CD14-positive monocyte (primary cell): ENCODE results near the gene CHST12. TPM values are rescaled to one million over a fixed set of nuclear protein-coding genes. Genes with fewer than 3 reads are reported as not detected.

Experiments
- DNase-seq, 3 donors: peaks; one replicate each; pipeline ENCODE4 v3.0.0-alpha.2; 2011 to 2022
- H2AFZ ChIP-seq: 2 replicates; pipeline ENCODE4 v1.6.0; 2012; ENCODE audit warnings: mild to moderate bottlenecking, low read depth, low read length, inconsistent platforms; ENCODE audit not compliant: insufficient read depth, poor library complexity, severe bottlenecking
- H3K27ac ChIP-seq, 2 donors: 1 replicate in 1 of 2; 2 replicates in 1 of 2; pipeline ENCODE4 v1.5.1; 2012 to 2013; ENCODE audit warnings: low read length in 2 of 2, control low read depth in 1 of 2, inconsistent platforms in 1 of 2, low read depth in 1 of 2, mild to moderate bottlenecking in 1 of 2
- H3K27me3 ChIP-seq, 2 donors: one replicate each; pipeline versions ENCODE4 v1.6.0 to v1.6.1; 2011 to 2013; ENCODE audit warnings: low read length in 2 of 2; ENCODE audit not compliant: control insufficient read depth in 2 of 2, insufficient read depth in 2 of 2
- H3K36me3 ChIP-seq, 2 donors: replicated peaks in 1 of 2; 1 replicate in 1 of 2; 2 replicates in 1 of 2; pipeline versions ENCODE4 v1.5.1 to v1.6.1; 2012 to 2013; ENCODE audit warnings: low read length in 2 of 2, control low read depth in 1 of 2, inconsistent platforms in 1 of 2, mild to moderate bottlenecking in 1 of 2; ENCODE audit not compliant: insufficient read depth in 2 of 2, control insufficient read depth in 1 of 2
- H3K4me1 ChIP-seq, 2 donors: 1 replicate in 1 of 2; 2 replicates in 1 of 2; pipeline versions ENCODE4 v1.5.1 to v1.6.1; 2012 to 2013; ENCODE audit warnings: low read length in 2 of 2, control low read depth in 1 of 2, inconsistent platforms in 1 of 2, mild to moderate bottlenecking in 1 of 2, moderate library complexity in 1 of 2; ENCODE audit not compliant: insufficient read depth in 2 of 2, control insufficient read depth in 1 of 2
- H3K4me2 ChIP-seq: replicated peaks from 2 replicates; pipeline ENCODE3; 2012; ENCODE audit warnings: low read length, moderate library complexity, mild to moderate bottlenecking; ENCODE audit not compliant: poor library complexity, severe bottlenecking; ENCODE audit errors: extremely low read depth
- H3K4me3 ChIP-seq, 3 experiments: fragments of 200-600 bp in 1 of 3; sonication (generic) in 1 of 3; replicated peaks in 1 of 3; 1 replicate in 2 of 3; 2 replicates in 1 of 3; pipeline ENCODE4 v1.5.1; 2011 to 2013; ENCODE audit warnings: low read length in 3 of 3, mild to moderate bottlenecking in 3 of 3, control low read depth in 2 of 3, low read depth in 2 of 3, inconsistent platforms in 1 of 3, moderate library complexity in 1 of 3
- H3K79me2 ChIP-seq: 2 replicates; pipeline ENCODE4 v1.6.0; 2012; ENCODE audit warnings: mild to moderate bottlenecking, control low read depth, inconsistent platforms, low read length, moderate library complexity; ENCODE audit not compliant: insufficient read depth
- H3K9ac ChIP-seq: 2 replicates; pipeline ENCODE4 v1.6.0; 2017; ENCODE audit warnings: low read length, mild to moderate bottlenecking; ENCODE audit not compliant: insufficient read depth, poor library complexity, severe bottlenecking
- H3K9me3 ChIP-seq, 2 donors: replicated peaks in 1 of 2; 1 replicate in 1 of 2; 2 replicates in 1 of 2; pipeline versions ENCODE4 v1.5.1 to v1.6.1; 2012 to 2013; ENCODE audit warnings: low read length in 2 of 2, control low read depth in 1 of 2; ENCODE audit not compliant: control insufficient read depth in 1 of 2, insufficient read depth in 1 of 2
- H4K20me1 ChIP-seq: 2 replicates; pipeline ENCODE4 v1.6.0; 2012; ENCODE audit warnings: mild to moderate bottlenecking, low read length, control low read depth, moderate library complexity; ENCODE audit not compliant: insufficient read depth
- H3K27ac Mint-ChIP-seq, 7 donors: one replicate each; pipeline ENCODE4 v1.8.0; 2020; ENCODE audit warnings: mild to moderate bottlenecking in 7 of 7, mixed read lengths in 7 of 7, moderate library complexity in 6 of 7, inconsistent platforms in 2 of 7
- H3K27me3 Mint-ChIP-seq, 3 donors: one replicate each; pipeline ENCODE4 v1.8.0; 2021 to 2022; ENCODE audit warnings: low read depth in 3 of 3, mild to moderate bottlenecking in 3 of 3, mixed read lengths in 3 of 3, moderate library complexity in 3 of 3, inconsistent platforms in 1 of 3
- H3K36me3 Mint-ChIP-seq, 2 donors: one replicate each; pipeline ENCODE4 v1.8.0; 2020; ENCODE audit warnings: mixed read lengths in 2 of 2, inconsistent platforms in 1 of 2, mild to moderate bottlenecking in 1 of 2
- H3K4me1 Mint-ChIP-seq: one replicate; pipeline ENCODE4 v1.8.0; 2020; ENCODE audit warnings: mild to moderate bottlenecking, mixed read lengths
- H3K4me3 Mint-ChIP-seq, 2 donors: one replicate each; pipeline ENCODE4 v1.8.0; 2020; ENCODE audit warnings: mild to moderate bottlenecking in 2 of 2, mixed read lengths in 2 of 2, moderate library complexity in 1 of 2
- H3K9me3 Mint-ChIP-seq, 7 donors: one replicate each; pipeline ENCODE4 v1.8.0; 2020 to 2022; ENCODE audit warnings: mixed read lengths in 7 of 7, mild to moderate bottlenecking in 6 of 7, moderate library complexity in 6 of 7, inconsistent platforms in 2 of 7
- WGBS: methylation state at CpG from one replicate; pipeline ENCODE4 v1.1.5; 2013; ENCODE audit warnings: missing lambda C conversion rate; ENCODE audit not compliant: insufficient coverage; 5-methylcytosine and 5-hydroxymethylcytosine counted together
- intact Hi-C, 2 donors: fragments of 100-400 bp; cut with micrococcal nuclease; formaldehyde crosslinking; loops; one replicate each; pipeline versions ENCODE4 v1.15.0 to v1.15.1; 2023
- polyA plus RNA-seq, 3 donors: library from polyadenylated mRNA; depleted of rRNA in 1 of 3; unstranded in 2 of 3; stranded (reverse) in 1 of 3; fragments of 300-500 nt in 2 of 3; fragments of >200 nt in 1 of 3; fragmentation: Illumina TruSeq in 2 of 3; gene quantifications; 1 replicate in 2 of 3; 2 replicates in 1 of 3; pipeline ENCODE4 v1.2.3, GENCODE V29; 2012 to 2021
- TF ChIP-seq, protein P1 (sequence below): fragments of 200-600 bp; IDR thresholded peaks from one replicate; pipeline ENCODE4 v1.8.0; 2022; ENCODE audit warnings: antibody characterized with exemption, mild to moderate bottlenecking

CHST12 gene
- polyA plus RNA-seq, 3 donors = 5.8 to 10.6 (median 7.5) TPM

DNA sequence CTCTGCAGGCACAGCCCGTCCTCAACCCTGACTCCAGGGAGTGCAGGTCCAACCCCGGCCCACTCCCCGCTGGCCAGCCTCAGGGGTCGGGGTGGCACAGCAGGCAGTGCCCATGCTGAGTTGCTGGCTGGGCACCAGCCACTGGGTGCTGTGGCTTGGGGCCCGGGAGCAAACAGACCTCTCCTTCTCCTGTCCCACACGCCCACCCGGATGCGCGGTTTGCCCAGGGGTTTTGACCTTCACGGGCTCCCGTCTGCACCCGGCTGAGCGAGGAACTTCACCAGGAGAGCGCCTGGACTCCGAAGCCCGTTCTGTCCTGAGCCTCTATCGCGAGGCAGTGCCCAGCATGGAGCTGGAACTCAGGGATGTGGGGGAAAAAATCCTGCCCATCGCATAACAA, 75.4 kb downstream of the CHST12 start:
- Mint-ChIP-seq H3K9me3 (peaks cover 11 to 17% (median 13%) of the 10 kb centered on the region in 7 donors), H3K4me3 (no peak overlapping the region), H3K36me3 (peaks cover 3 to 5% of the 10 kb centered on the region in 2 donors), H3K4me1 (peaks cover 16% of the 10 kb centered on the region), H3K27me3 (peaks cover 10 to 25% (median 14%) of the 10 kb centered on the region in 3 donors), H3K27ac (no peak overlapping the region)
- H3K9me3 ChIP-seq = peaks cover 11 to 15% of the 10 kb centered on the region in 2 donors
- DNase-seq = no peak
- H3K79me2 ChIP-seq = no peaks in the 10 kb centered on the region
- H3K9ac ChIP-seq = no peak overlapping the region
- H3K36me3 ChIP-seq = no peaks in the 10 kb centered on the region
- H3K4me3 ChIP-seq = no peak overlapping the region
- H3K4me1 ChIP-seq = peaks cover 11 to 18% of the 10 kb centered on the region in 2 donors
- intact Hi-C loops = loop anchor here (5.0 to 10.0 kb wide), 3 partner anchors 44 to 86 kb away; partner anchors contain the start of genes BRAT1 (in 1 of the 2) and IQCE (in 1 of the 2)
- H3K4me2 ChIP-seq = no peak overlapping the region
- H4K20me1 ChIP-seq = no peaks in the 10 kb centered on the region
- H2AFZ ChIP-seq = no peak overlapping the region
- TF ChIP-seq, protein P1, sequence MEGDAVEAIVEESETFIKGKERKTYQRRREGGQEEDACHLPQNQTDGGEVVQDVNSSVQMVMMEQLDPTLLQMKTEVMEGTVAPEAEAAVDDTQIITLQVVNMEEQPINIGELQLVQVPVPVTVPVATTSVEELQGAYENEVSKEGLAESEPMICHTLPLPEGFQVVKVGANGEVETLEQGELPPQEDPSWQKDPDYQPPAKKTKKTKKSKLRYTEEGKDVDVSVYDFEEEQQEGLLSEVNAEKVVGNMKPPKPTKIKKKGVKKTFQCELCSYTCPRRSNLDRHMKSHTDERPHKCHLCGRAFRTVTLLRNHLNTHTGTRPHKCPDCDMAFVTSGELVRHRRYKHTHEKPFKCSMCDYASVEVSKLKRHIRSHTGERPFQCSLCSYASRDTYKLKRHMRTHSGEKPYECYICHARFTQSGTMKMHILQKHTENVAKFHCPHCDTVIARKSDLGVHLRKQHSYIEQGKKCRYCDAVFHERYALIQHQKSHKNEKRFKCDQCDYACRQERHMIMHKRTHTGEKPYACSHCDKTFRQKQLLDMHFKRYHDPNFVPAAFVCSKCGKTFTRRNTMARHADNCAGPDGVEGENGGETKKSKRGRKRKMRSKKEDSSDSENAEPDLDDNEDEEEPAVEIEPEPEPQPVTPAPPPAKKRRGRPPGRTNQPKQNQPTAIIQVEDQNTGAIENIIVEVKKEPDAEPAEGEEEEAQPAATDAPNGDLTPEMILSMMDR = no peak
- WGBS = 95% methylated on average over 17 of the region's 19 CpGs
- H3K27ac ChIP-seq = no peak overlapping the region
- H3K27me3 ChIP-seq = peaks cover 0 to 4% of the 10 kb centered on the region in 2 donors

DNA sequence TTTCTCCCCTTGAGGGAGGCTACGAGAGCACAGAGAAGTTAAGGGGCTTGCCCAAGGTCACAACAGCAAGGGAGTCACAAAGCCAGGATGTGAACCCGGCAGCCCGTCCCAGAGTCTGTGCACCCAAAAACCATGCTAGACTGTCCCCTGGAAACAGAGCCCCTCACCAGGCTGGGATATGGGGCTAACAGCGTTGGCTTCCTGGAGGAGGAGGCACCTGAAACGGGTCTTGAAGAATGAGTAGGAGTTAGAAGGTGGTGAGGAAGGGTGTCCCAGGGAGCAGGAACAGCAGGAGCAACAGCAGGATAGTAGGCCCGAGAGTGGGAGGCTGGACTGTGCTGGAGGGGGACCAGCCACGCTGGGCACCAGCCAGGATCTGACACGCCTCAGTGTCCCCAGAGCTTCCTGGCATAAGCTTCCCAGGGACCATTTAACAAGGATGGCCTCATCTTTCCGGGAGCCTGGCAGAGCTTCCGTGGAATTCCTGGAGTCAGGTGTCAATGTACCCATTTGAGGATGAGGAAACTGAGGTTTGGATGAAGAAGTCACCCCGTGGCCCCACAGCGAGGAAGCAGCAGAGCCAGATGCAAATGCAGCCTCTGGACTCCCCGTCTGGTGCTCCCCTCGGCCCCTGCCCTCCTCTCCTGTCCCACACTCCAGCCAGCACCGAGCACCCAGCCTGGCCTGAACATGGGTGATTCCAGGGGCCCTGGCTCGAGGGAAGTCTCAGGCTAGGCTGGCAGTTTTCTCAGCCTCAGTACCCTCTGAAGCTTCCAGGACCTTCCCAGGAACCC, 76.1 kb downstream of the CHST12 start:
- peaks cover 11 to 18% of the 10 kb centered on the region in 2 donors for H3K4me1 ChIP-seq
- Mint-ChIP-seq H3K9me3 (peaks cover 11 to 17% (median 13%) of the 10 kb centered on the region in 7 donors), H3K27ac (peak overlapping the region in 2 of 7 donors; percentile 20 to 46), H3K36me3 (peaks cover 3 to 5% of the 10 kb centered on the region in 2 donors), H3K4me1 (peaks cover 16% of the 10 kb centered on the region), H3K4me3 (peak overlapping the region in 1 of 2 donors; percentile 22), H3K27me3 (peaks cover 14 to 25% (median 14%) of the 10 kb centered on the region in 3 donors)
- no peak overlapping the region for H3K9ac ChIP-seq
- no peak overlapping the region for H3K27ac ChIP-seq
- TF ChIP-seq, protein P1 = no peak
- no peaks in the 10 kb centered on the region for H4K20me1 ChIP-seq
- no peaks in the 10 kb centered on the region for H3K79me2 ChIP-seq
- H3K4me3 ChIP-seq = no peak overlapping the region
- WGBS = 84% methylated on average over 16 of the region's 16 CpGs
- no peak overlapping the region for H3K4me2 ChIP-seq
- intact Hi-C loops = loop anchor here (5.0 to 10.0 kb wide), 3 partner anchors 43 to 85 kb away; partner anchors contain the start of genes BRAT1 (in 1 of the 2) and IQCE (in 1 of the 2)
- DNase-seq = no peak
- peaks cover 11 to 15% of the 10 kb centered on the region in 2 donors for H3K9me3 ChIP-seq
- H3K36me3 ChIP-seq = no peaks in the 10 kb centered on the region
- H3K27me3 ChIP-seq = peaks cover 0 to 4% of the 10 kb centered on the region in 2 donors
- no peak overlapping the region for H2AFZ ChIP-seq
